ENCODE results near the gene MAPT.

GRCh38 chr17:45997166-45997565 lies 102.8 kb downstream of the MAPT start:
- no peak for TF ChIP-seq CTCF (conservative IDR thresholded peaks at IDR 0.05; ENCODE audit: low read depth, low read length)
- TF ChIP-seq EZH2 (IDR thresholded peaks at IDR 0.05; ENCODE audit: low read length, unreplicated experiment) = no peak

Measured in PC-3 (cell line).